ENCODE data around the gene IRF9. TPM values are rescaled to one million over a fixed set of nuclear protein-coding genes. Genes with fewer than 3 reads are reported as not detected.

IRF9 gene, protein sequence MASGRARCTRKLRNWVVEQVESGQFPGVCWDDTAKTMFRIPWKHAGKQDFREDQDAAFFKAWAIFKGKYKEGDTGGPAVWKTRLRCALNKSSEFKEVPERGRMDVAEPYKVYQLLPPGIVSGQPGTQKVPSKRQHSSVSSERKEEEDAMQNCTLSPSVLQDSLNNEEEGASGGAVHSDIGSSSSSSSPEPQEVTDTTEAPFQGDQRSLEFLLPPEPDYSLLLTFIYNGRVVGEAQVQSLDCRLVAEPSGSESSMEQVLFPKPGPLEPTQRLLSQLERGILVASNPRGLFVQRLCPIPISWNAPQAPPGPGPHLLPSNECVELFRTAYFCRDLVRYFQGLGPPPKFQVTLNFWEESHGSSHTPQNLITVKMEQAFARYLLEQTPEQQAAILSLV
- 10 to 100 TPM; 35.0 to 43.5 TPM for polyA plus RNA-seq

DNA sequence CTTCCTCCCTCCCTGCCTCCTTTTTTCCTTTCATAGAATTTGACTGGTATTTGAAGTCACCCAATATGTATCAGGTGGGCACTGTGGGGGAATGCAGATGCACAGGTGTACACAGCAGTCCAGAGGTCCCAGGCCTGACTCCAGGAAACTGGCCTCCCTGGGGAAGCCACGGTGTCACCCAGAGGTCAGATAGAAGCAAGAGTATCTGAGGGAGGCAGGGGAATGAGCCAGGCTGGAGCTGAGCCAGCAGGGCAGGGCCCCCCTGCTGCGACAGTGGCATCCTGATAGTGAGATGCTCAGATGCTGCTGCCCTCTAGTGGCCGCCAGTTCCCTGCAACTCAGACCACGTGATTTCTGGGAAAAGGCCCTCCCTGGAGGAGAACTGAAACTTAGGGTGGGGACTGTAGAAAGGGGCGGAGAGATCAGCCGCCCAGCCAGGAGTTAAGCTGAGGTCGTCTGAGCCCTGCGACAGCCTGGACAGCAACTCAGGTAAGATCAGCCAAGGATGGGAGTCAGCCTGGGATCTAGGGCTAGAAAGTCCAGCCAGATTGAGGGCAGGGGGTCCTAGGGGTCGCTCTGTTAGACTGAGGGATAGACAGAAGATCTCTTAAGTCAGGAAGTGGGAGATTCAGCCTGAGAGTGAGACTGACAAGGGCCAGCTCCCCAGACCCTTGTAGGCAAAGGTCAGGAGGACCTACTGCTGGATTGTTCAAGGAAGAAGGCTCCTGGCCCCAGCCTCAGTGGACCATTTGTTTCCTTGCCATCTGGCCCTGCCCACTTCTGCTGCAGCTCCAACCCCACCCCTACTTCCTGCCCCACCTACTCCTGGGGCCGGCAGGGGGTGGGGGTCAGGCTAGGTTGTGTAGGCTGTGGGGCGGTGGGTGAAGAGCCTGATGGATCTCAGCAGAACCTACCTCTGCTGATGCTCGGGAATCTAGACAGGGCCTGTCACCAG is at the start of gene IRF9:
TSS of gene IRF9 (plus strand) at position 416 of the 955 bp plus-strand sequence. CDS start 880 bp downstream, outside the sequence.
- peaks cover 6 to 16% of the 10 kb centered on the region in 2 donors for H3K4me1 ChIP-seq (ENCODE audit: control insufficient read depth in 2 of 2, insufficient read depth in 2 of 2, low read length in 1 of 2)
- no peaks in the 10 kb centered on the region for H3K27me3 ChIP-seq (ENCODE audit: control insufficient read depth in 1 of 2, insufficient read depth in 2 of 2, low read length in 2 of 2)
- H3K36me3 ChIP-seq (ENCODE audit: control insufficient read depth in 2 of 2, insufficient read depth in 2 of 2, low read length in 1 of 2), result peaks cover 32 to 48% of the 10 kb centered on the region in 2 donors
- H3K27ac ChIP-seq (ENCODE audit: low read depth in 2 of 2, low read length in 1 of 2), result peak within 1 kb of the TSS; percentile 81 to 97
- H3K4me3 ChIP-seq (ENCODE audit: low read depth in 1 of 2, low read length in 2 of 2), result peak within 1 kb of the TSS; percentile 62
- no peaks in the 10 kb centered on the region for H3K9me3 ChIP-seq (ENCODE audit: control insufficient read depth in 2 of 2, insufficient read depth in 1 of 2, low read depth in 1 of 2, low read length in 1 of 2)
- 0% methylated on average over 12 of the region's 12 CpGs for WGBS, 2 donors

DNA sequence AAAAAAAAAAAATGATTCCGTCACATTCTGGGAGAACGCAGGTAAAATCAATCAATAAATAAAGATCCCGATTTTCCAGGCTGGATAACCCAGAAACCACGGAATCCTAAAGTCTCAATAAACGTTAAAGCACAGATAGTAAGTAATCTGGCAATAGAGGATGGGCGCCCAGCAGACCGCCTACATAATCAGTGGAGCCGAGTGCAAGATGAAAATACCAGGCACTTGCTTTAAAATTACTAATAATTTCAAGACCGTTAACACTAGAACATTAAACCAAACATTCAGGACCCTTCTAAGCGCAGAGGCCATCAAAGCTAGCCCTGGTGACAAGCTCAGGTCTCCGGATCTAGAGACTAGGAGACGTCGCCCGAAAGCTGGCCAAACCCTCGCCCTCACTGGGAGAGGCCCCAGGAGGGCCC is 47.7 kb upstream of the IRF9 start:
- Histone ChIP-seq H3K4me3 (ENCODE audit: low read depth in 1 of 2, low read length in 2 of 2) (peak overlapping the region; percentile 71 to 72), H3K27ac (ENCODE audit: low read depth in 2 of 2, low read length in 1 of 2) (peak overlapping the region; percentile 100), H3K27me3 (ENCODE audit: control insufficient read depth in 1 of 2, insufficient read depth in 2 of 2, low read length in 2 of 2) (no peaks in the 10 kb centered on the region), H3K9me3 (ENCODE audit: control insufficient read depth in 2 of 2, insufficient read depth in 1 of 2, low read depth in 1 of 2, low read length in 1 of 2) (no peaks in the 10 kb centered on the region), H3K36me3 (ENCODE audit: control insufficient read depth in 2 of 2, insufficient read depth in 2 of 2, low read length in 1 of 2) (peaks cover 8 to 9% of the 10 kb centered on the region in 2 donors), H3K4me1 (ENCODE audit: control insufficient read depth in 2 of 2, insufficient read depth in 2 of 2, low read length in 1 of 2) (peaks cover 0 to 2% of the 10 kb centered on the region in 2 donors)
- WGBS, 2 donors, result 13 to 16% methylated on average over 15 of the region's 15 CpGs

DNA sequence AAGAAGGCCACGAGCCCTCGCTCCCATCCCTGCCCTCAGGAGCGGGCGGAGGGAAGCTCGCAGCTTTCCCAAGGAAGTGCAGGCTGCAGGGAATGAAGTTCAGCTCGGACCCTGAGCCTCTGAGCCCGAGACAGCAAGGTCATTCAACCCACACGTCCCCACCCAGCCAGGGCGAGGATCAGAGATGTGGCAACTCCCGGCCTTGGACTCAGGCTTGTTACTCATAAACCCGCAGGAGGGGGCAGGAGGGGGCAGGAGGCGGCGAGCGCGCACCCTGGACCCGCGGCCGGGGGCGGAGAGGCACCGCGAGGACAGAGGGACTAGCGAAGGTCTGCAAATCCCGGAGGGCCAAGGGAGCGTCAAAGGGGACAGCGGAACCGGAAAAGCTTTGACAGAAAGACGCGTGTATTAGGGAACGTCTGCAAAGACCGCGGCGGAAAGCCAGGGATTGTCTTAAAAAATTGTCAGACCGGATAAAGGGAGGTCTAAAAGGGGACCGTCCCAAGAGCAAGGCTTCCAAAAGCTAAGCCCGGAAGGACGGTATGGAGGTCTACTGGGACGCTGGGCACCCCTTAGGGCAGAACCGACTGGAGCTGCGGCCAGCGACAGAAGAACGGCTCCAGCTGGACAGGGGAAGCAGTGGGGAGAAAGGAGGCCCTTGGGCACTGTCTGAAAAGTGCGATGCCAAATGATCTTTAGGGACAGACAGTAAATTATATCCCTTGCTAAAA is 47.1 kb upstream of the IRF9 start:
- no peaks in the 10 kb centered on the region for H3K9me3 ChIP-seq (ENCODE audit: control insufficient read depth in 2 of 2, insufficient read depth in 1 of 2, low read depth in 1 of 2, low read length in 1 of 2)
- peaks cover 12% of the 10 kb centered on the region in 2 donors for H3K36me3 ChIP-seq (ENCODE audit: control insufficient read depth in 2 of 2, insufficient read depth in 2 of 2, low read length in 1 of 2)
- H3K4me1 ChIP-seq (ENCODE audit: control insufficient read depth in 2 of 2, insufficient read depth in 2 of 2, low read length in 1 of 2), result peaks cover 0 to 2% of the 10 kb centered on the region in 2 donors
- peak overlapping the region; percentile 71 to 72 for H3K4me3 ChIP-seq (ENCODE audit: low read depth in 1 of 2, low read length in 2 of 2)
- no peaks in the 10 kb centered on the region for H3K27me3 ChIP-seq (ENCODE audit: control insufficient read depth in 1 of 2, insufficient read depth in 2 of 2, low read length in 2 of 2)
- peak overlapping the region; percentile 100 for H3K27ac ChIP-seq (ENCODE audit: low read depth in 2 of 2, low read length in 1 of 2)
- 0% methylated on average over 42 of the region's 42 CpGs for WGBS, 2 donors

- 0% methylated on average over 63 to 65 of the region's 65 CpGs for WGBS, 2 donors
- peaks cover 0 to 2% of the 10 kb centered on the region in 2 donors for H3K4me1 ChIP-seq (ENCODE audit: control insufficient read depth in 2 of 2, insufficient read depth in 2 of 2, low read length in 1 of 2)
Observed at GRCh38 chr14:24114532-24115421, 46.3 kb upstream of the IRF9 start, which contains the start of the genes DCAF11 and NRL. TSS of gene DCAF11 (plus strand) at chr14:24114777. CDS start at chr14:24115595, 818 bp downstream. TSS of gene NRL (minus strand) at chr14:24114949. CDS start at chr14:24082848, 32,101 bp downstream.

DNA sequence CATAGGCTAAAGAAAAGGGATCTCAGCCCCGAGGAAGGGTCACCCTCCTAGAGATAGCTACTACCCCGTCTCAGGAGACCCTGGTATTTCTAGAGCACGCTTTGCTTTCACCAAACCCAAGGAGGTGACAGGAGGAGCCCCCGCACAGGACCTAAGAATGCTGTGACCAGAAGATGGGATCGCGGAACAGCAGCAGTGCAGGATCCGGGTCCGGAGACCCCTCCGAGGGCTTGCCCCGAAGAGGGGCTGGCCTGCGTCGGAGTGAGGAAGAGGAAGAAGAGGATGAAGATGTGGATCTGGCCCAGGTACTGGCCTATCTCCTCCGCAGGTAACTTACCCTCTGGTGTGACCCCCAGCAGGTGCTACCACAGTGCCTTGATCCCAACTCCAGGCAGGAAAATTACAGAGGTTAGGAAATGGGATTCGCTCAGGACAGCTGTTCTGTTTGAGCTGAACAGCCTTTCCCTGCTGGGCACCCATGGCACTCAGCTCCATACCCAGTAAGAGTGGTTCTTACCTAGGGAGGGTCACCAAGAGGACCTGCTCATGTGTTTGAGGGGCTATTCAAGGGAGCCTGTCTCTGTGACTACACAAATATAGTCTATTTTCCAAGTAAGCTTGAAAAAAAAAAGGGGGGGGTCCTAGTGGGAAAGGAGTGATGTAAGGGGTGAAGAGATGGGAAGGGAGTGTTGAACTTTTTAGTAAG is 45.5 kb upstream of the IRF9 start:
- H3K27ac ChIP-seq (ENCODE audit: low read depth in 2 of 2, low read length in 1 of 2), result peak overlapping the region; percentile 68 to 100
- H3K9me3 ChIP-seq (ENCODE audit: control insufficient read depth in 2 of 2, insufficient read depth in 1 of 2, low read depth in 1 of 2, low read length in 1 of 2), result no peaks in the 10 kb centered on the region
- 1 to 2% methylated on average over 14 of the region's 14 CpGs for WGBS, 2 donors
- peak overlapping the region; percentile 66 to 72 for H3K4me3 ChIP-seq (ENCODE audit: low read depth in 1 of 2, low read length in 2 of 2)
- H3K36me3 ChIP-seq (ENCODE audit: control insufficient read depth in 2 of 2, insufficient read depth in 2 of 2, low read length in 1 of 2), result peaks cover 12 to 23% of the 10 kb centered on the region in 2 donors
- H3K27me3 ChIP-seq (ENCODE audit: control insufficient read depth in 1 of 2, insufficient read depth in 2 of 2, low read length in 2 of 2), result no peaks in the 10 kb centered on the region
- H3K4me1 ChIP-seq (ENCODE audit: control insufficient read depth in 2 of 2, insufficient read depth in 2 of 2, low read length in 1 of 2), result peaks cover 0 to 2% of the 10 kb centered on the region in 2 donors

More at GRCh38 chr14:24114532-24115421, 46.3 kb upstream of the IRF9 start, which contains the start of the genes DCAF11 and NRL:
- Histone ChIP-seq H3K4me3 (ENCODE audit: low read depth in 1 of 2, low read length in 2 of 2) (peak within 1 kb of the TSS; percentile 72 to 77), H3K27ac (ENCODE audit: low read depth in 2 of 2, low read length in 1 of 2) (peak within 1 kb of the TSS; percentile 100), H3K9me3 (ENCODE audit: control insufficient read depth in 2 of 2, insufficient read depth in 1 of 2, low read depth in 1 of 2, low read length in 1 of 2) (no peaks in the 10 kb centered on the region), H3K27me3 (ENCODE audit: control insufficient read depth in 1 of 2, insufficient read depth in 2 of 2, low read length in 2 of 2) (no peaks in the 10 kb centered on the region), H3K36me3 (ENCODE audit: control insufficient read depth in 2 of 2, insufficient read depth in 2 of 2, low read length in 1 of 2) (peaks cover 12 to 20% of the 10 kb centered on the region in 2 donors)

DNA sequence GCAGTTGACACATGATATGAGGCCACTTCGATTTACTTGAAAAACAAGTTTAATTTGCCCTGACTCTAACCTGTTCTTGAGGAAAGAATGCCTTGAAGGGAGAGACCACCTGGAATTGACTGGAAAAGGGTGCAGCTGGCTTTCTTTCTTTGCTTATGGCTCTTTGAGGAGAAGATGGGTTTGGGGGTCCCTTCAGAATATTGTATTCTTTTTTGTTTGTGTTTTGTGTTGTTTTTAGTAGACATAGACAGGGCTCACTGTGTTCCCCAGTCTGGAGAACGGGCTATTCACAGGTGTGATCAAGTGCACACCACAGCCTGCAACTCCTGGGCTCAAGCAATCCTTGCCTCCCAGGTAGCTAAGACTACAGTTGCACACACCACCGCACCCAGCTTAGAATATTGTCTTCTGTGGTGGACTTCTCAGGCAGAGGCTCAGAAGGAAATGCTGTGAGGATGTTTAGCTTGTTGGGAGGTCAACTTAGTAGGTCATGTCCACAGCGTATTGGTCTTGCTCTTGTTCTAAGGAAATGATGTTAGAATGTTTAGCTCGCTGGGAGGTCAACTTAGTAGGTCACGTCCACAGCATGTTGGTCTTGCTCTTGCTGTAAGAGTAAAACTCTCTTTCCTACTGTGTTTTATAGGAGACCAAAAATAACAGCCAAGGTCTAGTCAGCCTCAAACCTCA is 44.8 kb upstream of the IRF9 start:
- 74 to 75% methylated on average over 6 of the region's 6 CpGs for WGBS, 2 donors
- H3K27me3 ChIP-seq (ENCODE audit: control insufficient read depth in 1 of 2, insufficient read depth in 2 of 2, low read length in 2 of 2), result no peaks in the 10 kb centered on the region
- H3K27ac ChIP-seq (ENCODE audit: low read depth in 2 of 2, low read length in 1 of 2), result no peak overlapping the region
- H3K4me3 ChIP-seq (ENCODE audit: low read depth in 1 of 2, low read length in 2 of 2), result peak overlapping the region in 1 of 2 donors; percentile 72
- H3K9me3 ChIP-seq (ENCODE audit: control insufficient read depth in 2 of 2, insufficient read depth in 1 of 2, low read depth in 1 of 2, low read length in 1 of 2), result no peaks in the 10 kb centered on the region
- peaks cover 14 to 30% of the 10 kb centered on the region in 2 donors for H3K36me3 ChIP-seq (ENCODE audit: control insufficient read depth in 2 of 2, insufficient read depth in 2 of 2, low read length in 1 of 2)
- peaks cover 0 to 2% of the 10 kb centered on the region in 2 donors for H3K4me1 ChIP-seq (ENCODE audit: control insufficient read depth in 2 of 2, insufficient read depth in 2 of 2, low read length in 1 of 2)

DNA sequence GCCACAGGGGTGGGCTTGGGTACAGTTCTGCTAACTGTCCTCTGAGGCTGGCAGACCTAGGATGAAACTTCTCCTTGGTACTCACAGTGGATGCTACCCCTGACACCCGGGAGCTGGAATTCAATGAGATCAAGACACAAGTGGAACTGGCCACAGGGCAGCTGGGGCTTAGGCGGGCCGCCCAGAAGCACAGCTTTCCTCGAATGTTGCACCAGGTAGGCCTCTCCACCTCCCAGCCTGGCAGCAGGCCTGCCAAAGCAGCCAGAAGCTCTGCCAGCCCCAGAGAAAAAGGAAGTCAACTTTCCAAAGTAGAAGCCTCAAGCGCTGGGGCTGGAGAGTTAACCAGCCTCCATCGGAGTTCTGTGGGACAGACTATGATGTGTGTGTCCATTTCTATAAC is 43.9 kb upstream of the IRF9 start:
- H3K4me1 ChIP-seq (ENCODE audit: control insufficient read depth in 2 of 2, insufficient read depth in 2 of 2, low read length in 1 of 2), result peaks cover 0 to 2% of the 10 kb centered on the region in 2 donors
- peaks cover 14 to 31% of the 10 kb centered on the region in 2 donors for H3K36me3 ChIP-seq (ENCODE audit: control insufficient read depth in 2 of 2, insufficient read depth in 2 of 2, low read length in 1 of 2)
- no peak overlapping the region for H3K27ac ChIP-seq (ENCODE audit: low read depth in 2 of 2, low read length in 1 of 2)
- no peaks in the 10 kb centered on the region for H3K9me3 ChIP-seq (ENCODE audit: control insufficient read depth in 2 of 2, insufficient read depth in 1 of 2, low read depth in 1 of 2, low read length in 1 of 2)
- H3K27me3 ChIP-seq (ENCODE audit: control insufficient read depth in 1 of 2, insufficient read depth in 2 of 2, low read length in 2 of 2), result no peaks in the 10 kb centered on the region
- 74 to 88% methylated on average over 6 of the region's 6 CpGs for WGBS, 2 donors
- no peak overlapping the region for H3K4me3 ChIP-seq (ENCODE audit: low read depth in 1 of 2, low read length in 2 of 2)

All from esophagus (tissue), 2 donors.